SK-N-SH treated with all-trans-retinoic acid at 6 μM for 48 hours (cell line): ENCODE measurements around the gene PRSS8.

Experiments used
- ATAC-seq: fragments of 200-7000 bp; cut with Tn5 transposase; 3 replicates; pipeline ENCODE4 v1.9.1; 2020; ENCODE audit warnings: mild to moderate bottlenecking, moderate library complexity
- ARNTL ChIP-seq: fragments of 450-650 bp; formaldehyde crosslinking; IDR thresholded peaks from 2 replicates; pipeline ENCODE4 v1.5.0; 2020; ENCODE audit warnings: low read depth, mild to moderate bottlenecking, moderate library complexity, borderline replicate concordance
- BACH2 ChIP-seq: fragments of 250-450 bp; sonication (Bioruptor Pico); IDR thresholded peaks from 2 replicates; pipeline ENCODE4 v1.9.0; 2021; ENCODE audit warnings: mild to moderate bottlenecking, borderline replicate concordance
- CREB5 ChIP-seq: fragments of 250-450 bp; sonication (Bioruptor Pico); IDR thresholded peaks from 2 replicates; pipeline ENCODE4 v1.5.1; 2020; ENCODE audit warnings: low read depth, mild to moderate bottlenecking, moderate library complexity
- CSDC2 ChIP-seq: fragments of 250-450 bp; sonication (Bioruptor Pico); IDR thresholded peaks from 2 replicates; pipeline ENCODE4 v1.5.0; 2020; ENCODE audit warnings: mild to moderate bottlenecking, moderate library complexity
- ESRRG ChIP-seq: fragments of 250-450 bp; sonication (Bioruptor Pico); IDR thresholded peaks from 2 replicates; pipeline ENCODE4 v1.6.1; 2021; ENCODE audit warnings: mild to moderate bottlenecking
- GLIS3 ChIP-seq: fragments of 250-450 bp; sonication (Bioruptor Pico); IDR thresholded peaks from 2 replicates; pipeline ENCODE4 v1.5.0; 2020; ENCODE audit warnings: mild to moderate bottlenecking, moderate library complexity
- ISL1 ChIP-seq: fragments of 250-450 bp; sonication (Bioruptor Pico); IDR thresholded peaks from 2 replicates; pipeline ENCODE4 v2.1.2; 2022; ENCODE audit warnings: mild to moderate bottlenecking, moderate library complexity
- OSR1 ChIP-seq: fragments of 250-450 bp; sonication (Bioruptor Pico); IDR thresholded peaks from 2 replicates; pipeline ENCODE4 v1.8.0; 2022; ENCODE audit warnings: moderate library complexity, mild to moderate bottlenecking, inconsistent platforms
- PPARA ChIP-seq: fragments of 250-450 bp; sonication (Bioruptor Pico); IDR thresholded peaks from 2 replicates; pipeline ENCODE4 v1.5.0; 2020; ENCODE audit warnings: mild to moderate bottlenecking, borderline replicate concordance
- RARB ChIP-seq: fragments of 250-450 bp; sonication (Bioruptor Pico); IDR thresholded peaks from 2 replicates; pipeline ENCODE4 v1.8.0; 2021; ENCODE audit warnings: mild to moderate bottlenecking, moderate library complexity
- SNAI2 ChIP-seq: fragments of 250-450 bp; sonication (Bioruptor Pico); IDR thresholded peaks from 2 replicates; pipeline ENCODE4 v1.5.0; 2020; ENCODE audit warnings: mild to moderate bottlenecking, moderate library complexity
- TCF4 ChIP-seq: fragments of 250-450 bp; sonication (Bioruptor Pico); IDR thresholded peaks from 2 replicates; pipeline ENCODE4 v1.8.0; 2021; ENCODE audit warnings: mild to moderate bottlenecking, moderate library complexity, borderline replicate concordance
- TSHZ2 ChIP-seq: fragments of 250-450 bp; sonication (Bioruptor Pico); IDR thresholded peaks from 2 replicates; pipeline ENCODE4 v1.5.0; 2020; ENCODE audit warnings: mild to moderate bottlenecking, moderate library complexity
- ZC3H10 ChIP-seq: fragments of 250-450 bp; sonication (Bioruptor Pico); IDR thresholded peaks from 2 replicates; pipeline ENCODE4 v1.5.1; 2021; ENCODE audit warnings: mild to moderate bottlenecking, moderate library complexity
- ZFP3 ChIP-seq: fragments of 250-450 bp; sonication (Bioruptor Pico); IDR thresholded peaks from 2 replicates; pipeline ENCODE4 v1.5.0; 2020; ENCODE audit warnings: mild to moderate bottlenecking, moderate library complexity
- ZFP30 ChIP-seq: fragments of 450-650 bp; formaldehyde crosslinking; IDR thresholded peaks from 2 replicates; pipeline ENCODE4 v1.5.0; 2022; ENCODE audit warnings: mild to moderate bottlenecking, moderate library complexity
- ZNF565 ChIP-seq: fragments of 450-650 bp; formaldehyde crosslinking; conservative IDR thresholded peaks from 2 replicates; pipeline ENCODE4 v1.5.0; 2020; ENCODE audit warnings: low read depth, mild to moderate bottlenecking, moderate library complexity
- ZNF70 ChIP-seq: fragments of 450-650 bp; formaldehyde crosslinking; IDR thresholded peaks from 2 replicates; pipeline ENCODE4 v1.5.0; 2020; ENCODE audit warnings: mild to moderate bottlenecking, moderate library complexity
- ZNF8 ChIP-seq: fragments of 450-650 bp; formaldehyde crosslinking; IDR thresholded peaks from 2 replicates; pipeline ENCODE4 v1.5.0; 2020; ENCODE audit warnings: mild to moderate bottlenecking, moderate library complexity
- TF ChIP-seq, protein P1 (sequence below): fragments of 250-450 bp; sonication (Bioruptor Pico); IDR thresholded peaks from 2 replicates; pipeline ENCODE4 v1.5.1; 2021; ENCODE audit warnings: mild to moderate bottlenecking, moderate library complexity
- TF ChIP-seq, protein P2 (sequence below): fragments of 250-450 bp; sonication (Bioruptor Pico); IDR thresholded peaks from 2 replicates; pipeline ENCODE4 v1.8.0; 2021; ENCODE audit warnings: low read depth, mild to moderate bottlenecking, moderate library complexity, borderline replicate concordance
- TF ChIP-seq, protein P3 (sequence below): fragments of 250-450 bp; sonication (Bioruptor Pico); IDR thresholded peaks from 2 replicates; pipeline ENCODE4 v1.8.0; 2020; ENCODE audit warnings: mild to moderate bottlenecking, moderate library complexity, borderline replicate concordance

PRSS8 gene

DNA sequence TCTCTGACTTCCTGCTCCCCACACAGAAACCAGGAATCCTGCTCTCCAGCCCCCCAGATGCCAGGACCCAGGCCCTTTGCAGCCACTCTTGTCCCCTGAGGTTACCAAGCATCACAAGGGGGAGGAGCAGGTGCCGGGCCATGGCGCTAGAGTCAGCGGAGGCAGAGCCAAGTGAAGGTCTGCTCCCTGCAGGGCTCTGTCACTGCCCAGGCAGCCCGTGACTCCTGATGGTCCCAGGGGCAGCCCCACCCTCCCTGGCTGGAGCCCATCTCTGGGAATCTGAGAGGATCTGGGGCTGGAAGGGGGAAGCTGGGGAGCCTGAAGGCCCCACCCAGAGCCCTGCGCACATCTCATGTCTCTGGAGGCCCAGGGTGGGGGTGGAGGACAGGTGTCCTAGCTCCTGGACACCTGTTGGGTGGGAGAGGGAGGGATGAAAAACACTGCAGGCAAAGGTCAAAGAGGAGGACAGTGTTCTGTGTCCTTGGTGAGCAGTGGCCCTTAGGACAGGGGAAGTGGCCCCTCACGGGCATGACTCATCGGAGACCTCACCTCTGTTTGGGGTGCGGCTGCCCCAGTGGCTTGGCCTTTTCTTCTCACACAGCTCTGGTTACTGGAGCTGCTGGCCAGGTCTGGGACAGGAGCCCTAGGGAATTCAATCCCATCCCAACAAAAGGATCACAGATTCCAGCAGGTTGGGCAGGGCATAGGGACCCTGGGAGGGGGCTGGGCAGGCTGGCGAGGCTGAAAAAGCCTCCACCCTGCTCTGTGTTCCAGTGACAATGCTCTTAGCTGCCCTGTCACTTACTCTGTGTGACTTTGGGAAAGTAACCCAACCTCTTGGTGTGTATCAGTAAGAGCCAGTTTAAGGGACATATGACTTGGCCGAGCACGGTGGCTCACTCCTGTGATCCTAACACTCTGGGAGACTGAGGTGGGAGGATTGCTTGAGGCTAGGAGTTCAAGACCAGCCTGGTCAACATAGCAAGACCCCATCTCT, 14.7 kb upstream of the PRSS8 start, which contains the start of gene PRSS36:
PRSS36 (minus strand) TSS at position 173 of the 997 bp plus-strand sequence; CDS start at position 142, 31 bp downstream.
- no peak for TF ChIP-seq ARNTL (CRISPR knock-in tag)
- no peak for TF ChIP-seq ZNF565 (CRISPR knock-in tag)
- TF ChIP-seq ESRRG (CRISPR knock-in tag) = no peak
- TF ChIP-seq TCF4 (CRISPR knock-in tag) = no peak
- TF ChIP-seq ZNF70 (CRISPR knock-in tag) = no peak
- no peak for TF ChIP-seq ZFP30
- TF ChIP-seq ZC3H10 (CRISPR knock-in tag) = no peak
- TF ChIP-seq ZNF8 = no peak
- TF ChIP-seq, protein P1, sequence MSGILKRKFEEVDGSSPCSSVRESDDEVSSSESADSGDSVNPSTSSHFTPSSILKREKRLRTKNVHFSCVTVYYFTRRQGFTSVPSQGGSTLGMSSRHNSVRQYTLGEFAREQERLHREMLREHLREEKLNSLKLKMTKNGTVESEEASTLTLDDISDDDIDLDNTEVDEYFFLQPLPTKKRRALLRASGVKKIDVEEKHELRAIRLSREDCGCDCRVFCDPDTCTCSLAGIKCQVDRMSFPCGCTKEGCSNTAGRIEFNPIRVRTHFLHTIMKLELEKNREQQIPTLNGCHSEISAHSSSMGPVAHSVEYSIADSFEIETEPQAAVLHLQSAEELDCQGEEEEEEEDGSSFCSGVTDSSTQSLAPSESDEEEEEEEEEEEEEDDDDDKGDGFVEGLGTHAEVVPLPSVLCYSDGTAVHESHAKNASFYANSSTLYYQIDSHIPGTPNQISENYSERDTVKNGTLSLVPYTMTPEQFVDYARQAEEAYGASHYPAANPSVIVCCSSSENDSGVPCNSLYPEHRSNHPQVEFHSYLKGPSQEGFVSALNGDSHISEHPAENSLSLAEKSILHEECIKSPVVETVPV (CRISPR knock-in tag) = no peak
- no peak for TF ChIP-seq RARB
- TF ChIP-seq CSDC2 (CRISPR knock-in tag) = no peak
- TF ChIP-seq, protein P2, sequence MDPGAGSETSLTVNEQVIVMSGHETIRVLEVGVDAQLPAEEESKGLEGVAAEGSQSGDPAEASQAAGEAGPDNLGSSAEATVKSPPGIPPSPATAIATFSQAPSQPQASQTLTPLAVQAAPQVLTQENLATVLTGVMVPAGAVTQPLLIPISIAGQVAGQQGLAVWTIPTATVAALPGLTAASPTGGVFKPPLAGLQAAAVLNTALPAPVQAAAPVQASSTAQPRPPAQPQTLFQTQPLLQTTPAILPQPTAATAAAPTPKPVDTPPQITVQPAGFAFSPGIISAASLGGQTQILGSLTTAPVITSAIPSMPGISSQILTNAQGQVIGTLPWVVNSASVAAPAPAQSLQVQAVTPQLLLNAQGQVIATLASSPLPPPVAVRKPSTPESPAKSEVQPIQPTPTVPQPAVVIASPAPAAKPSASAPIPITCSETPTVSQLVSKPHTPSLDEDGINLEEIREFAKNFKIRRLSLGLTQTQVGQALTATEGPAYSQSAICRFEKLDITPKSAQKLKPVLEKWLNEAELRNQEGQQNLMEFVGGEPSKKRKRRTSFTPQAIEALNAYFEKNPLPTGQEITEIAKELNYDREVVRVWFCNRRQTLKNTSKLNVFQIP (CRISPR knock-in tag) = no peak
- TF ChIP-seq, protein P3, sequence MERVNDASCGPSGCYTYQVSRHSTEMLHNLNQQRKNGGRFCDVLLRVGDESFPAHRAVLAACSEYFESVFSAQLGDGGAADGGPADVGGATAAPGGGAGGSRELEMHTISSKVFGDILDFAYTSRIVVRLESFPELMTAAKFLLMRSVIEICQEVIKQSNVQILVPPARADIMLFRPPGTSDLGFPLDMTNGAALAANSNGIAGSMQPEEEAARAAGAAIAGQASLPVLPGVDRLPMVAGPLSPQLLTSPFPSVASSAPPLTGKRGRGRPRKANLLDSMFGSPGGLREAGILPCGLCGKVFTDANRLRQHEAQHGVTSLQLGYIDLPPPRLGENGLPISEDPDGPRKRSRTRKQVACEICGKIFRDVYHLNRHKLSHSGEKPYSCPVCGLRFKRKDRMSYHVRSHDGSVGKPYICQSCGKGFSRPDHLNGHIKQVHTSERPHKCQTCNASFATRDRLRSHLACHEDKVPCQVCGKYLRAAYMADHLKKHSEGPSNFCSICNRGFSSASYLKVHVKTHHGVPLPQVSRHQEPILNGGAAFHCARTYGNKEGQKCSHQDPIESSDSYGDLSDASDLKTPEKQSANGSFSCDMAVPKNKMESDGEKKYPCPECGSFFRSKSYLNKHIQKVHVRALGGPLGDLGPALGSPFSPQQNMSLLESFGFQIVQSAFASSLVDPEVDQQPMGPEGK (CRISPR knock-in tag) = no peak
- TF ChIP-seq CREB5 = no peak
- no peak for TF ChIP-seq TSHZ2 (CRISPR knock-in tag)
- TF ChIP-seq ZFP3 (CRISPR knock-in tag) = no peak
- TF ChIP-seq GLIS3 (CRISPR knock-in tag) = no peak
- no peak for TF ChIP-seq PPARA
- TF ChIP-seq ISL1 (CRISPR knock-in tag) = no peak
- no peak for ATAC-seq

DNA sequence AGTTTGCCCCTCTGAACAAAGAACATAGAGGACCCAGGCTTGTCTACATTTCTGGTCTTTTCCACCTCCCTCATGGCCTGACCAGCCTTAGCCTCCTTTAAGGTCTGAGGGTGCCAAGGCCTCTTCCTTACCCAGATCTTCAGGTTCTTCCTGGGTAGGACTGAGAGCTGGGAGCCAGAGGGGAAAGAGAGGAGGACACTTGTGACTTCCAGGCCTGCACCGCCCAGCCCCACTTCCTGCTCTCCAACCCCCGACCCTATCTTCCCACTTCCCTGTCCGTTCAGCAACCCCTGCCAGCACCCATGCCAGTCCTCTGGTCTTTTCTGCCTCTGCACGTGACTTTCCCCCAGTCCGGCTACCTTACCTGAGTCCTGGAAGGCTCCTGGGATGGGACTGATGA, 13.8 kb upstream of the PRSS8 start:
- TF ChIP-seq TCF4 (CRISPR knock-in tag) = no peak
- no peak for TF ChIP-seq ZFP3 (CRISPR knock-in tag)
- no peak for TF ChIP-seq CREB5
- no peak for TF ChIP-seq BACH2 (CRISPR knock-in tag)
- no peak for TF ChIP-seq ZC3H10 (CRISPR knock-in tag)
- TF ChIP-seq, protein P1 (CRISPR knock-in tag) = no peak
- TF ChIP-seq, protein P3 (CRISPR knock-in tag) = no peak
- no peak for TF ChIP-seq ZNF8
- no peak for TF ChIP-seq OSR1 (CRISPR knock-in tag)
- no peak for TF ChIP-seq SNAI2 (CRISPR knock-in tag)
- ATAC-seq = no peak
